Right ventricle myocardium superior (tissue), 1 donor: ENCODE data around the gene ARVCF. TPM values are rescaled to one million over a fixed set of nuclear protein-coding genes. Genes with fewer than 3 reads are reported as not detected.

ENCODE experiments used
- ATAC-seq: fragments of 200-7000 bp; cut with Tn5 transposase; one replicate; pipeline ENCODE4 v1.9.1; 2020; ENCODE audit warnings: mild to moderate bottlenecking; ENCODE audit not compliant: poor library complexity
- DNase-seq: peaks from one replicate; pipeline ENCODE4 v3.0.0-alpha.2; 2020
- intact Hi-C: fragments of 100-400 bp; cut with DNase I; formaldehyde crosslinking; loops from one replicate; pipeline ENCODE4 v1.11.2; 2022
- total RNA-seq: library from RNA; stranded (reverse); fragmentation: NEBNext Ultra II Directional; extraction: Animal tissue kit (Norgen Biotek cat#: 25700); gene quantifications from one replicate; pipeline ENCODE4 v1.2.1, GENCODE V29; 2021
- donor health status: DM: no; HTN: yes; CAD: no; lungs with severe emphysema.

ARVCF gene
- total RNA-seq, 1 donor from 2014 or later: 31.4 TPM

GRCh38 chr22:19993926-19994325 is 22.7 kb downstream of the ARVCF start:
- DNase-seq (no peak), ATAC-seq (no peak)
- intact Hi-C loops: no loop called here

DNA sequence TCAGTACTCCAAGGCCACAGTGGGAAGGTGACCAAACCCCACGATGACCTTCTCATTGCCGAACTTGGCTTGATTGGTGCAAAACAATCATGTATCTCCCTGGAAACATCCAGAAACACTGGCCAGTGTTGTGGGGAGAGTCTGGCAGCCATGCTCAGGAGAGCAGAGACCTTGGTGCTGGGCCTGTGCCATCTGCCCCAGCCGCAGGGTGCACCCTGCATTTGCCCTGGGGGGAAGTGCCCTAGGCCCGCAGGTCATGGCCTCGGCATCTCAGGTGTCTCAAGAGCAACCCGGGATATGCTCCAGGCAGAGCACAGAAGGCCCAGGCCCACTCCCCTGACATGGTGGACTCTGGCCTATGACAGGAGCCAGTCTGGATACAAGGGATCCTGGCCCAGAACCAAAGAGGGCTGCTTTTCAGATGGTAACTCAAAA is 23.7 kb downstream of the ARVCF start:
- intact Hi-C loops: no loop called here
- ATAC-seq (peak; percentile 49), DNase-seq (peak; percentile 40)

DNA sequence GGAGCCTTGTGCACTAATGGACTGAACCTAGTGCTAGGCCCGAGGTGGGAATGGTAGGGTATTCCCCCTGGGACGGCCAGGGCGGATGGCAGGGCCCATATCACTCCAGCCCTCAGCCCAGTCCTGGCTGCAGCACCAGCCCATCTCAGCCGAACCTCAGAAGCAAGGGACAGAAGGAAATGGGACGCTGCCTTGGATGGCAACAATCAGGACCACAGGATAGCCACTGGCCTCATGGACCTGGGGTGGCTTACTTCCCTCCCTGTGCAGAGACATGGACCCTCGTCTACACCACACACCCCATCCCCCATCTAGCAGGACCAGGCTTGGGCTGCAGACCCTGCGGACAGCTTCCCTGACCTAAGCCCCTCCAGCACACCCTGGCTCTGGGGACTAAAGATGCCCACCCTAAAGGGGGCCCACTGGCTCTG is 24.1 kb downstream of the ARVCF start:
- DNase-seq (peak; percentile 13), ATAC-seq (no peak)
- intact Hi-C loops: no loop called here

- DNase-seq (peak; percentile 64), ATAC-seq (peak; percentile 41)
- intact Hi-C loops: no loop called here
Measured at GRCh38 chr22:19991645-19992451, 24.8 kb downstream of the ARVCF start.

DNA sequence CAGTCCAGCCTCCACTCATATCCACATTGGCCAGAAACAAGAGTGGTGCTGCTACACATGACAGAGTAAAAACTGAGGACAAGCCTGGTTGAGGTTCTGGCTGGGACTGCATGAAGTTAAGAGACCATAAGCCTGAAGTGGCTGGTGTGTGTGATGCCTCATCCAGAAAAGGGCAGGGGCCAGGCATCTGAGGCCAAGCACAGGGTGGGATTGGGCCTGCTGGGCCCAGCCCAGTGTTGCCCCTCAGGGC is 25.3 kb downstream of the ARVCF start:
- intact Hi-C loops: no loop called here
- DNase-seq (no peak), ATAC-seq (no peak)

GRCh38 chr22:19990609-19991394 is 25.8 kb downstream of the ARVCF start:
- no peak for ATAC-seq
- peak; percentile 35 for DNase-seq
- intact Hi-C loops: no loop called here

DNA sequence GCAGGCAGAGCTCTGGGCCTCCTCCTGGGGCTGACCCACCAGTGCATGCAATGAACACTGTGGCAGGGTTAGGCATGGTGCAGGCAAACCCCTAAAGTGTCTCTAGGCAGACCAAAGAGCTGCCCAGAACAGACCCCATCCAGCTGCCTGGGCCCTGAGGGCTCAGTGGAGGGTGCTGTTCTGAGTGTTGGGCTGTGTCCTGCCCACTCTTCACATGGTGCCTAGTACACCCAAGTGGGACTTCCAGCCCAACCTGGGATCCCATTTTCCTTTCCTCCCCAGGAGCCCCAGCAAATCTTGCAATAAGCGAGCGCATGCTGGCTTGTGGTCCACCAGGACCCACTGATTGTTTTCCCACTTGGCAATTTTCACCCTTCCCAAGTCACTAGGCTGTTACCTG is 26.4 kb downstream of the ARVCF start:
- DNase-seq: no peak
- intact Hi-C loops: no loop called here
- ATAC-seq: no peak

GRCh38 chr22:19989725-19990067 is 26.9 kb downstream of the ARVCF start:
- no peak for ATAC-seq
- no peak for DNase-seq
- intact Hi-C loops: no loop called here

DNA sequence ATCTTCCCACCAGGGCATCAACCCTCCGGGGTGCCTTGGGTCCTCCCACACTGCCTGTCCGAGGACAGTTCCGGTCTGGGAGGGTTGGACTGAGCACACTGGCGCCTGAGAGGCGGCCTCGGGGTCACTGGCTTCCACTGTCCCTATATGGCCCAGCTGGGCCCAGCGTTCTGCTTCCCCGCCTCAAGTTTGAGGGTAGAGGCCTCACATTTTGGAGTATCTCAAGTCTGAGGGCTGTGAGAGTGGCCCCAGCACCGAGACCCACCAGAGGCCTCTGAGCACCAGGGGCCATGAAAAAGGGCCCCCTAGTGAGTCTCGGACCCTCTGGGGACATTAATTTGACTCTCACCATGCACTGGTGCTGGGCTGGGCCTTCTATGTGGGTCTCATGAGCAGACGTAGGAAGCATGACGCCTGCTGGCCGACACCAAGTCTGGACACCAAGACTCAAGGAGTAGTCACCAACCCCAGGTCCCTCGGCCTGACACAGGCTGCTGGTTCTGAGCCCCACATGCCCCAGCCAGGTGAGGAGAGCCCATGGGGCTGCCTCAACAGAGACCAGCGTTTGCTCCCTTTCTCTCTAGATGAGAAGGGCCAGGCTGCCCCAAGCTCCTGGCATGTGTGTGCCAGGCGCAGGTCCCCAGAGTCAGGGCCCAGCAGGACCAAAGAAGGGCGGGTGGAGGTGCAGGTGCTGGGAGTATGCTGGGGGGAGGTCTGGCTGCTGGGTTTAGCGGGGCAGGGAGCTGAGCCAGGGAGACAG is 27.5 kb downstream of the ARVCF start:
- DNase-seq (peak; percentile 45), ATAC-seq (no peak)
- intact Hi-C loops: no loop called here

DNA sequence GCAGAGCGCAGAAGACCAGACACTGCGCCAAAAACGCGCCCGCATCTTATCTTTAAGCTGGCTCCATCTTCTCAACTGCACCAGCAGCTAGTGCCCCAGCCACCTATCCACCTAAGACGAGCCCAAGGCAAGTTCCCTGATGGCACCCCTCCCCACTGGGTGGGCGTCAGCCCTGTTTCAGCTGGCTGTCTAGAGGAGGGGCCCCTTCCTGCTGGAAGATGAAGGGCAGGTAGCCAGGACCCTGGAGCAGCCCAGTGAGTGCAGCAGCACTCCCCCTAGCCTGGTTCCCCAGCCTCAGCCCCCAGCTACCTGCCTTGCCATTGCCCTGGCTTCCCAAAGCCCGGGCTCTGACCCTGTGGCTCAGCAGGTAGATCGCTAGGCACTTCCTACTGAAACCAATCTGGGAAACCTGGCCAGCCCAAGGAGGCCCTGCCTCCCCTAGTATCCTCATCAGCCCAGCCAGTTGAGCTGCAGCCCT is 28.3 kb downstream of the ARVCF start:
- intact Hi-C loops: no loop called here
- DNase-seq: peak; percentile 38
- ATAC-seq: no peak

DNA sequence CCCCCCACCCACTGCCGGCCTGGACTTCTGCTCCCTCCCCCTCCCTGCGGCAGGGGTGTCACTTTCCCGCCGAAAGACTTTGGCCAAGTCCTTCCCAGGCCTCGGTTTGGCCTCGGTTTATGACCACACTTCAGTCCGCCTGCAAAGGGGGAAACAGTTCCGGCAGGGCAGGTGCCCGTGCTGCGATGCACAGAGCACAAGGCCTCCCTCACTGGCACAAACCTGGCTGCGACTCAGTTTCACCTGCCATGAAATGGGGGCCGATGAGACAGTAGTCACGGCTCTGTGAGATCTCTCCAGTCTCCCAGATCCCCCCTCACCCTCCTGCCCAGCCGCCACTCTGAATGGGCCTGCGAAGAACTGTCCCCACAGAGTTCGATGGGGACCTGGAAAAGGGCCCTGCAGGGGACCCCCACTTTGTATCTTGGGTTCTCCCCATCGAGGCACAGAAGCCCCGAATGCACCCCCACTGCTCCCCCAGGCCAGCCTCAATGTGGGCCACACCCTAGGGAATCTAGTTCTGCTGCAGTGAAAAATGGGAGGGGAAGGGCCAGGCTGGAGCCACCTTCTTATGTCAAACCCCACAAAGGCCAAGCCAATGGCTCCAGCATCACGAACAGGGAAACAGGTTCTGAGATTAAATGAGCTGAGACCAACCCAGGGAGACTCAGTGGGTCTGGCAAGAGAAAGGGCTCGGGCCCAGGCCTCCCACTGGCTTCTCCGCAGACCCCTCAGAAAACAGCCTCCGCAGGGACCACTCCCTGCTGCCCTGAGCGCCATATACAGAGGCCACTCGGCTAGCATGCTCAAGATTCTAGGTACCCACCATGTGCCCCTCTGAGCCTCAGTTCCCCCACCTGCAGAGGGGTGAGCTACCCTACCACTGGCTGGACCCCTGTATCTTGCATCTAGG is 29.0 kb downstream of the ARVCF start:
- ATAC-seq: no peak

GRCh38 chr22:19986410-19987341 is 29.9 kb downstream of the ARVCF start:
- DNase-seq (peak; percentile 88), ATAC-seq (peak; percentile 88)
- intact Hi-C loops: no loop called here

More for the DNA sequence above, 29.0 kb downstream of the ARVCF start:
- peak; percentile 32 for DNase-seq
- intact Hi-C loops: no loop called here

- intact Hi-C loops: no loop called here
- DNase-seq: no peak
- ATAC-seq: no peak
Measured at GRCh38 chr22:19986011-19986409, 30.6 kb downstream of the ARVCF start.

DNA sequence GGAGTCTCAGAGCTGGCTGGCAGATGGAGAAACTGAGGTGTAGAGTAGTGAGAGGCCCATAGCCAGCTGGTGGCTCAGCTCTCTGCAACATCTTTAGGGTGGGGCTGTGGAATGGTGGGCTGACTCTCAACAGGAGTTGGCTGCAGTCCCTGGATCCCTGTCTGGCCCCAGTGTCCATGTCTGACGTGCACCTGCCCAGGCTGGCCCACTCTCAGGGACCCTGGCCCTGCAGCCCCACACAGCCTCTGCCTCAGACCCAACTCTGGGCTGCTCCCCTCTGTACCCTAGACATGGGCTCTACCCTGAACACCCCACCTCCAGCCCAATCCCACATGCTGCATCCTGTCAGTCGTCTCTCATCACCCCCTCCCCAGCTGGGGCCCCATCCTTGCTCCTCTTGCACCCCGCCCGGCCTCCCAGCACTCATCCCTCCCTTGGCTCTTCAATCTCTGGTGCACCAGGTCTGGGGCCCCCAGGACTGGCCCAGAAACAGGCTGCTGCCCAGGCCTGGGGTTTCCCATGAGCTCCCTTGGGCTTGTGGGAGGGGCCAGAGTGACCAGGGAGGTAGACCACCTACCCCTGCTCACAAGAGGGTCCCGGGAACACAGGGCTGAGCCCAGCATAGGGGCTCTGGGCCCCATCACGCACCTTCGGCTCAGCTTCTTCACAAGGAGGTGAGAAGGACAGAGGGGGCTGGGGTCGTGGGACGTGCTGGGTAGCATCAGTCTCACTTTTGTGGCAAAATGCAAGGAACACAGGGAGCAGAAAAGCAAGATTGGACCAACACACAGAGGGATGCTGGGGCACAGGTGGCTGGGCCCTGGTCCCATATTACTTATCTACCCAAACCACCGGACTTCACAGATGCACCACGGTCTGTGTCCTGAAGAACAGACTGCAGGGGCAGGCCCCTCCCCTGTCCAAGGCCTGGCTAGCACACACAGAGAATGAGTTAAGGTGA is 31.5 kb downstream of the ARVCF start:
- intact Hi-C loops: no loop called here
- ATAC-seq (no peak), DNase-seq (peak; percentile 39)

- ATAC-seq: peak; percentile 71
- DNase-seq: peak; percentile 73
- intact Hi-C loops: no loop called here
Measured at GRCh38 chr22:19984201-19984753, 32.3 kb downstream of the ARVCF start.

GRCh38 chr22:19983741-19984140 is 32.9 kb downstream of the ARVCF start:
- ATAC-seq: peak; percentile 8
- intact Hi-C loops: no loop called here
- DNase-seq: peak; percentile 51
